A673 (cell line): ENCODE data around the gene VAPB. TPM values are rescaled to one million over a fixed set of nuclear protein-coding genes. Genes with fewer than 3 reads are reported as not detected.

ENCODE experiments used
- BruUV-seq: library from RNA; stranded (reverse); fragments of 400-500 nt; replicated peaks from 2 replicates; lab custom pipeline; 2021; lab: Mats Ljungman, UMichigan
- CTCF ChIA-PET: fragments of 300-600 bp; sonication (Branson Sonifier 250); formaldehyde crosslinking; loops from one replicate; lab custom pipeline; 2022; ENCODE audit warnings: antibody characterized with exemption; lab: Charles Lee
- POLR2A ChIA-PET: fragments of 300-600 bp; sonication (Branson Sonifier 250); formaldehyde crosslinking; loops from one replicate; lab custom pipeline; 2022; ENCODE audit warnings: antibody characterized with exemption; ENCODE audit not compliant: low non-redundant PET; lab: Charles Lee
- DNase-seq: peaks from one replicate; pipeline ENCODE4 v3.0.0-alpha.2; 2015; ENCODE audit warnings: low spot score
- H3K27ac ChIP-seq: fragments of 200-600 bp; sonication (generic); 2 replicates; pipeline ENCODE4 v1.5.1; 2016; ENCODE audit warnings: mixed run types, low read depth, mild to moderate bottlenecking, mixed read lengths, antibody characterized with exemption, low read length; ENCODE audit not compliant: poor library complexity, severe bottlenecking
- H3K27me3 ChIP-seq: fragments of 200-600 bp; sonication (generic); replicated peaks from 2 replicates; pipeline ENCODE4 v1.6.1; 2017; ENCODE audit warnings: mixed run types, low read depth, mild to moderate bottlenecking, mixed read lengths, antibody characterized with exemption, low read length; ENCODE audit not compliant: insufficient read depth, poor library complexity
- H3K36me3 ChIP-seq: fragments of 200-600 bp; sonication (generic); 2 replicates; pipeline ENCODE4 v1.6.1; 2016; ENCODE audit warnings: mixed run types, mild to moderate bottlenecking, mixed read lengths, antibody characterized with exemption, low read length; ENCODE audit not compliant: insufficient read depth, poor library complexity, severe bottlenecking
- H3K4me1 ChIP-seq: fragments of 200-600 bp; sonication (generic); 2 replicates; pipeline ENCODE4 v1.6.1; 2017; ENCODE audit warnings: mixed run types, mild to moderate bottlenecking, mixed read lengths, antibody characterized with exemption, low read length; ENCODE audit not compliant: insufficient read depth, poor library complexity, severe bottlenecking
- H3K4me3 ChIP-seq: fragments of 200-600 bp; sonication (generic); 2 replicates; pipeline ENCODE4 v1.5.1; 2016; ENCODE audit warnings: low read depth, mixed run types, mild to moderate bottlenecking, mixed read lengths, low read length; ENCODE audit not compliant: poor library complexity, severe bottlenecking
- H3K9me3 ChIP-seq: fragments of 200-600 bp; sonication (generic); 2 replicates; pipeline ENCODE4 v1.6.1; 2016; ENCODE audit warnings: mixed run types, low read depth, mild to moderate bottlenecking, mixed read lengths, antibody characterized with exemption, low read length; ENCODE audit not compliant: poor library complexity, severe bottlenecking
- CTCF ChIP-seq: fragments of 300-800, 200-600 bp; sonication (generic); conservative IDR thresholded peaks from 2 replicates; pipeline ENCODE4 v1.5.1; 2017; ENCODE audit warnings: low read depth, mild to moderate bottlenecking, antibody characterized with exemption, low read length, moderate library complexity, mixed read lengths
- EZH2 ChIP-seq: fragments of 200-600 bp; sonication (generic); IDR thresholded peaks from 2 replicates; pipeline ENCODE4 v1.6.1; 2017; ENCODE audit warnings: borderline replicate concordance, low read depth, mild to moderate bottlenecking, mixed read lengths, antibody characterized with exemption, low read length; ENCODE audit not compliant: poor library complexity, severe bottlenecking
- intact Hi-C: fragments of 100-400 bp; cut with micrococcal nuclease; formaldehyde crosslinking; loops from one replicate; pipeline ENCODE4 v1.10.0; 2022; ENCODE audit not compliant: unreplicated experiment
- total RNA-seq: library from RNA; stranded (reverse); gene quantifications from 2 replicates; pipeline ENCODE4 v1.2.3, GENCODE V29; 2021

VAPB gene
- total RNA-seq, 1 experiment from 2014 or later, result 60.9 TPM

- TF ChIP-seq EZH2, result no peak
- no peak for TF ChIP-seq CTCF
- Histone ChIP-seq H3K4me1 (peaks cover 9% of the 10 kb centered on the region), H3K36me3 (peaks cover 7% of the 10 kb centered on the region), H3K27ac (no peak overlapping the region), H3K9me3 (no peaks in the 10 kb centered on the region), H3K27me3 (no peaks in the 10 kb centered on the region), H3K4me3 (no peak overlapping the region)
- DNase-seq, result no peak
- CTCF ChIA-PET, result no interaction called here
- intact Hi-C loops, result no loop called here
- BruUV-seq, result no TSS peak
- POLR2A ChIA-PET, result no interaction called here
Observed at GRCh38 chr20:58394801-58395200, 5.8 kb downstream of the VAPB start.

- Histone ChIP-seq H3K4me3 (no peak overlapping the region), H3K27me3 (no peaks in the 10 kb centered on the region), H3K36me3 (peaks cover 7% of the 10 kb centered on the region), H3K27ac (no peak overlapping the region), H3K9me3 (no peaks in the 10 kb centered on the region), H3K4me1 (peaks cover under 1% of the 10 kb centered on the region)
- TF ChIP-seq CTCF, result no peak
- no peak for TF ChIP-seq EZH2
- BruUV-seq, result no TSS peak
- DNase-seq, result no peak
- ChIA-PET POLR2A (no interaction called here), CTCF (no interaction called here)
- intact Hi-C loops, result no loop called here
Observed at GRCh38 chr20:58395604-58396003, 6.6 kb downstream of the VAPB start.

GRCh38 chr20:58397429-58397828 lies 8.4 kb downstream of the VAPB start:
- no TSS peak for BruUV-seq
- TF ChIP-seq CTCF (no peak), EZH2 (no peak)
- CTCF ChIA-PET, result interaction anchor here (0.7 kb wide), 1 partner anchor 54 kb away, joined by 5 read pairs; no protein-coding TSS in a partner anchor
- H3K4me3 ChIP-seq, result no peak overlapping the region
- H3K4me1 ChIP-seq, result no peaks in the 10 kb centered on the region
- no peak overlapping the region for H3K27ac ChIP-seq
- no peaks in the 10 kb centered on the region for H3K27me3 ChIP-seq
- intact Hi-C loops, result no loop called here
- H3K36me3 ChIP-seq, result peaks cover 3% of the 10 kb centered on the region
- POLR2A ChIA-PET, result no interaction called here
- H3K9me3 ChIP-seq, result no peaks in the 10 kb centered on the region
- DNase-seq, result no peak
